Measurements from ENCODE around the gene CACNA1A. TPM values are rescaled to one million over a fixed set of nuclear protein-coding genes. Genes with fewer than 3 reads are reported as not detected.

CACNA1A gene
- total and polyA plus RNA-seq, 2 experiments from 2014 or later: 2.0 TPM

DNA sequence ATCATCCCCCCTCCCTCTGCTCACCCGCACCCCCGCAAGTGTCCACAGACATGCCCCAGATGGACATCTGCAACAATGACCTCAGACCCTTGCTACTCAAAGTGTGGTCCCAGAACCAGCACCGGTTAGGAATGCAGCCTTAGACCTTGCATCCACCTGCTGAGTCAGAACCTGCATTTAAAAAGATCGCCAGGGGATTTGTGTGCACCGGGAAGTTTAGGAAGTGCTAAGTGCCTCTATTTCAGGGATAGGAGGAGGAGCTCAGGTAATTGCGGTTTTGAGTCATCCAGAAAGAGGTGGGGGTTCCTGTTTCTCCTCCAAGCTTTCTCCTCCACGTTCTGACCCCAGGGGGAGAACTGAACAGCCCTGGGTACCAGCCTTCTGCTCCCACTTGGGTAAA, 46.2 kb downstream of the CACNA1A start:
- Histone ChIP-seq H3K9me2 (replicated peaks; ENCODE audit: insufficient read depth) (no peaks in the 10 kb centered on the region), H3K79me2 (no peaks in the 10 kb centered on the region), H3K27ac (no peak overlapping the region), H3K9me3 (ENCODE audit: low read depth) (no peaks in the 10 kb centered on the region), H3K4me3 (no peak overlapping the region), H3K36me3 (replicated peaks; ENCODE audit: insufficient read depth, low read depth) (no peaks in the 10 kb centered on the region), H3K4me1 (ENCODE audit: insufficient read depth) (no peaks in the 10 kb centered on the region), H3K27me3 (peaks cover 9% of the 10 kb centered on the region), H2AFZ (no peak overlapping the region), H3K4me2 (no peak overlapping the region), H4K20me1 (ENCODE audit: insufficient read depth, poor library complexity, severe bottlenecking) (no peaks in the 10 kb centered on the region)
- no peak for DNase-seq (ENCODE audit: low spot score)
- TF ChIP-seq EZH2 (IDR thresholded peaks at IDR 0.05; ENCODE audit: borderline replicate concordance): no peak
- no peak for TF ChIP-seq EZH2phosphoT487 (IDR thresholded peaks at IDR 0.05; ENCODE audit: low read depth, severe bottlenecking, unreplicated experiment)
- TF ChIP-seq, protein P1, sequence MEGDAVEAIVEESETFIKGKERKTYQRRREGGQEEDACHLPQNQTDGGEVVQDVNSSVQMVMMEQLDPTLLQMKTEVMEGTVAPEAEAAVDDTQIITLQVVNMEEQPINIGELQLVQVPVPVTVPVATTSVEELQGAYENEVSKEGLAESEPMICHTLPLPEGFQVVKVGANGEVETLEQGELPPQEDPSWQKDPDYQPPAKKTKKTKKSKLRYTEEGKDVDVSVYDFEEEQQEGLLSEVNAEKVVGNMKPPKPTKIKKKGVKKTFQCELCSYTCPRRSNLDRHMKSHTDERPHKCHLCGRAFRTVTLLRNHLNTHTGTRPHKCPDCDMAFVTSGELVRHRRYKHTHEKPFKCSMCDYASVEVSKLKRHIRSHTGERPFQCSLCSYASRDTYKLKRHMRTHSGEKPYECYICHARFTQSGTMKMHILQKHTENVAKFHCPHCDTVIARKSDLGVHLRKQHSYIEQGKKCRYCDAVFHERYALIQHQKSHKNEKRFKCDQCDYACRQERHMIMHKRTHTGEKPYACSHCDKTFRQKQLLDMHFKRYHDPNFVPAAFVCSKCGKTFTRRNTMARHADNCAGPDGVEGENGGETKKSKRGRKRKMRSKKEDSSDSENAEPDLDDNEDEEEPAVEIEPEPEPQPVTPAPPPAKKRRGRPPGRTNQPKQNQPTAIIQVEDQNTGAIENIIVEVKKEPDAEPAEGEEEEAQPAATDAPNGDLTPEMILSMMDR (IDR thresholded peaks at IDR 0.05; ENCODE audit: poor library complexity): no peak
- WGBS (ENCODE audit: low lambda C conversion rate, missing lambda C conversion rate): 24% methylated on average over 7 of the region's 7 CpGs

GRCh38 chr19:13459351-13459750, 46.9 kb downstream of the CACNA1A start:
- Histone ChIP-seq H3K4me3 (no peak overlapping the region), H3K4me1 (ENCODE audit: insufficient read depth) (no peaks in the 10 kb centered on the region), H3K4me2 (no peak overlapping the region), H3K27ac (no peak overlapping the region), H4K20me1 (ENCODE audit: insufficient read depth, poor library complexity, severe bottlenecking) (no peaks in the 10 kb centered on the region), H3K79me2 (no peaks in the 10 kb centered on the region), H3K9me2 (replicated peaks; ENCODE audit: insufficient read depth) (no peaks in the 10 kb centered on the region), H2AFZ (no peak overlapping the region), H3K27me3 (peaks cover 9% of the 10 kb centered on the region), H3K9me3 (ENCODE audit: low read depth) (no peaks in the 10 kb centered on the region), H3K36me3 (replicated peaks; ENCODE audit: insufficient read depth, low read depth) (no peaks in the 10 kb centered on the region)
- no peak for TF ChIP-seq EZH2 (IDR thresholded peaks at IDR 0.05; ENCODE audit: borderline replicate concordance)
- TF ChIP-seq, protein P1 (IDR thresholded peaks at IDR 0.05; ENCODE audit: poor library complexity): no peak
- no peak for TF ChIP-seq EZH2phosphoT487 (IDR thresholded peaks at IDR 0.05; ENCODE audit: low read depth, severe bottlenecking, unreplicated experiment)
- WGBS (ENCODE audit: low lambda C conversion rate, missing lambda C conversion rate): 66% methylated on average over 10 of the region's 10 CpGs
- no peak for DNase-seq (ENCODE audit: low spot score)

- no peaks in the 10 kb centered on the region for H4K20me1 ChIP-seq (ENCODE audit: insufficient read depth, poor library complexity, severe bottlenecking)
- H3K9me3 ChIP-seq (ENCODE audit: low read depth): no peaks in the 10 kb centered on the region
- 64% methylated on average over 4 of the region's 4 CpGs for WGBS (ENCODE audit: low lambda C conversion rate, missing lambda C conversion rate)
- H3K4me3 ChIP-seq: no peak overlapping the region
- H3K79me2 ChIP-seq: no peaks in the 10 kb centered on the region
- H3K9me2 ChIP-seq (replicated peaks; ENCODE audit: insufficient read depth): no peaks in the 10 kb centered on the region
- no peak for DNase-seq (ENCODE audit: low spot score)
- no peaks in the 10 kb centered on the region for H3K36me3 ChIP-seq (replicated peaks; ENCODE audit: insufficient read depth, low read depth)
- no peak overlapping the region for H3K27ac ChIP-seq
- no peaks in the 10 kb centered on the region for H3K27me3 ChIP-seq
- no peaks in the 10 kb centered on the region for H3K4me1 ChIP-seq (ENCODE audit: insufficient read depth)
- no peak overlapping the region for H2AFZ ChIP-seq
- TF ChIP-seq, protein P1 (IDR thresholded peaks at IDR 0.05; ENCODE audit: poor library complexity): no peak
- TF ChIP-seq EZH2phosphoT487 (IDR thresholded peaks at IDR 0.05; ENCODE audit: low read depth, severe bottlenecking, unreplicated experiment) (no peak), EZH2 (IDR thresholded peaks at IDR 0.05; ENCODE audit: borderline replicate concordance) (no peak)
- no peak overlapping the region for H3K4me2 ChIP-seq
Observed at GRCh38 chr19:13451434-13451995, 54.8 kb downstream of the CACNA1A start.
